A673 (cell line): Measurements from ENCODE around the gene SLC30A2. TPM values are rescaled to one million over a fixed set of nuclear protein-coding genes. Genes with fewer than 3 reads are reported as not detected.

Source experiments
- BruUV-seq: library from RNA; stranded (reverse); fragments of 400-500 nt; replicated peaks from 2 replicates; lab custom pipeline; 2021; lab: Mats Ljungman, UMichigan
- CTCF ChIA-PET: fragments of 300-600 bp; sonication (Branson Sonifier 250); formaldehyde crosslinking; loops from one replicate; lab custom pipeline; 2022; ENCODE audit warnings: antibody characterized with exemption; lab: Charles Lee
- POLR2A ChIA-PET: fragments of 300-600 bp; sonication (Branson Sonifier 250); formaldehyde crosslinking; loops from one replicate; lab custom pipeline; 2022; ENCODE audit warnings: antibody characterized with exemption; ENCODE audit not compliant: low non-redundant PET; lab: Charles Lee
- DNase-seq: peaks from one replicate; pipeline ENCODE4 v3.0.0-alpha.2; 2015; ENCODE audit warnings: low spot score
- H3K27ac ChIP-seq: fragments of 200-600 bp; sonication (generic); 2 replicates; pipeline ENCODE4 v1.5.1; 2016; ENCODE audit warnings: mixed run types, low read depth, mild to moderate bottlenecking, mixed read lengths, antibody characterized with exemption, low read length; ENCODE audit not compliant: poor library complexity, severe bottlenecking
- H3K27me3 ChIP-seq: fragments of 200-600 bp; sonication (generic); replicated peaks from 2 replicates; pipeline ENCODE4 v1.6.1; 2017; ENCODE audit warnings: mixed run types, low read depth, mild to moderate bottlenecking, mixed read lengths, antibody characterized with exemption, low read length; ENCODE audit not compliant: insufficient read depth, poor library complexity
- H3K36me3 ChIP-seq: fragments of 200-600 bp; sonication (generic); 2 replicates; pipeline ENCODE4 v1.6.1; 2016; ENCODE audit warnings: mixed run types, mild to moderate bottlenecking, mixed read lengths, antibody characterized with exemption, low read length; ENCODE audit not compliant: insufficient read depth, poor library complexity, severe bottlenecking
- H3K4me1 ChIP-seq: fragments of 200-600 bp; sonication (generic); 2 replicates; pipeline ENCODE4 v1.6.1; 2017; ENCODE audit warnings: mixed run types, mild to moderate bottlenecking, mixed read lengths, antibody characterized with exemption, low read length; ENCODE audit not compliant: insufficient read depth, poor library complexity, severe bottlenecking
- H3K4me3 ChIP-seq: fragments of 200-600 bp; sonication (generic); 2 replicates; pipeline ENCODE4 v1.5.1; 2016; ENCODE audit warnings: low read depth, mixed run types, mild to moderate bottlenecking, mixed read lengths, low read length; ENCODE audit not compliant: poor library complexity, severe bottlenecking
- H3K9me3 ChIP-seq: fragments of 200-600 bp; sonication (generic); 2 replicates; pipeline ENCODE4 v1.6.1; 2016; ENCODE audit warnings: mixed run types, low read depth, mild to moderate bottlenecking, mixed read lengths, antibody characterized with exemption, low read length; ENCODE audit not compliant: poor library complexity, severe bottlenecking
- CTCF ChIP-seq: fragments of 300-800, 200-600 bp; sonication (generic); conservative IDR thresholded peaks from 2 replicates; pipeline ENCODE4 v1.5.1; 2017; ENCODE audit warnings: low read depth, mild to moderate bottlenecking, antibody characterized with exemption, low read length, moderate library complexity, mixed read lengths
- EZH2 ChIP-seq: fragments of 200-600 bp; sonication (generic); IDR thresholded peaks from 2 replicates; pipeline ENCODE4 v1.6.1; 2017; ENCODE audit warnings: borderline replicate concordance, low read depth, mild to moderate bottlenecking, mixed read lengths, antibody characterized with exemption, low read length; ENCODE audit not compliant: poor library complexity, severe bottlenecking
- intact Hi-C: fragments of 100-400 bp; cut with micrococcal nuclease; formaldehyde crosslinking; loops from one replicate; pipeline ENCODE4 v1.10.0; 2022; ENCODE audit not compliant: unreplicated experiment
- total RNA-seq: library from RNA; stranded (reverse); gene quantifications from 2 replicates; pipeline ENCODE4 v1.2.3, GENCODE V29; 2021

Gene SLC30A2
- total RNA-seq, 1 experiment from 2014 or later, result not detected

- TF ChIP-seq EZH2 (no peak), CTCF (no peak)
- Histone ChIP-seq H3K27me3 (peaks cover 18% of the 10 kb centered on the region), H3K9me3 (no peaks in the 10 kb centered on the region), H3K4me3 (no peak overlapping the region), H3K36me3 (no peaks in the 10 kb centered on the region), H3K4me1 (no peaks in the 10 kb centered on the region), H3K27ac (no peak overlapping the region)
- POLR2A ChIA-PET, result no interaction called here
- CTCF ChIA-PET, result no interaction called here
- intact Hi-C loops, result no loop called here
- DNase-seq, result no peak
- BruUV-seq, result no TSS peak
Observed at GRCh38 chr1:26066857-26067256, 20.9 kb upstream of the SLC30A2 start.

- TF ChIP-seq CTCF (no peak), EZH2 (no peak)
- Histone ChIP-seq H3K27me3 (peaks cover 13% of the 10 kb centered on the region), H3K9me3 (no peaks in the 10 kb centered on the region), H3K4me1 (no peaks in the 10 kb centered on the region), H3K27ac (no peak overlapping the region), H3K36me3 (no peaks in the 10 kb centered on the region), H3K4me3 (no peak overlapping the region)
- no peak for DNase-seq
- no TSS peak for BruUV-seq
- POLR2A ChIA-PET, result no interaction called here
- CTCF ChIA-PET, result no interaction called here
- intact Hi-C loops, result no loop called here
Observed at GRCh38 chr1:26066160-26066559, 20.2 kb upstream of the SLC30A2 start.

- POLR2A ChIA-PET, result interaction anchor here (0.6 kb wide), 1 partner anchor 98 kb away, joined by 4 read pairs; no protein-coding TSS in a partner anchor
- CTCF ChIA-PET, result no interaction called here
- no peak for DNase-seq
Observed at GRCh38 chr1:26064553-26064952, 18.6 kb upstream of the SLC30A2 start.

More at GRCh38 chr1:26064553-26064952, 18.6 kb upstream of the SLC30A2 start:
- H3K36me3 ChIP-seq, result no peaks in the 10 kb centered on the region
- intact Hi-C loops, result no loop called here
- H3K4me3 ChIP-seq, result no peak overlapping the region
- H3K27ac ChIP-seq, result no peak overlapping the region
- TF ChIP-seq CTCF (no peak), EZH2 (no peak)
- no peaks in the 10 kb centered on the region for H3K9me3 ChIP-seq
- H3K4me1 ChIP-seq, result no peaks in the 10 kb centered on the region
- H3K27me3 ChIP-seq, result peaks cover 15% of the 10 kb centered on the region
- no TSS peak for BruUV-seq
